ENCODE data around the gene CNOT4.
"Not testable (repeated sequence)": the region's sequence is repeated elsewhere in the genome, so short reads cannot be mapped to it uniquely, and the experiment has no call there.

Gene CNOT4

GRCh38 chr7:135333200-135333599 is 176.7 kb downstream of the CNOT4 start:
- DNase-seq (ENCODE audit: low read depth in 2 of 2, low spot score in 1 of 2), result no peak

- no peak for DNase-seq (ENCODE audit: low read depth in 2 of 2, low spot score in 1 of 2)
Measured at GRCh38 chr7:135330088-135330487, 179.8 kb downstream of the CNOT4 start.

GRCh38 chr7:135328526-135328925 is 181.4 kb downstream of the CNOT4 start:
- no peak for DNase-seq (ENCODE audit: low read depth in 2 of 2, low spot score in 1 of 2)

- DNase-seq (ENCODE audit: low read depth in 2 of 2, low spot score in 1 of 2), result no peak
Measured at GRCh38 chr7:135328053-135328452, 181.8 kb downstream of the CNOT4 start.

GRCh38 chr7:135327458-135327857 is 182.4 kb downstream of the CNOT4 start:
- no peak for DNase-seq (ENCODE audit: low read depth in 2 of 2, low spot score in 1 of 2)

GRCh38 chr7:135326636-135327280 is 183.1 kb downstream of the CNOT4 start:
- DNase-seq (ENCODE audit: low read depth in 2 of 2, low spot score in 1 of 2), result no peak

- DNase-seq (ENCODE audit: low read depth in 2 of 2, low spot score in 1 of 2), result no peak
Measured at GRCh38 chr7:135322571-135323340, 187.1 kb downstream of the CNOT4 start.

GRCh38 chr7:135321556-135321955 is 188.3 kb downstream of the CNOT4 start:
- no peak for DNase-seq (ENCODE audit: low read depth in 2 of 2, low spot score in 1 of 2)

GRCh38 chr7:135320953-135321352 is 188.9 kb downstream of the CNOT4 start:
- not testable (repeated sequence) for DNase-seq (ENCODE audit: low read depth in 2 of 2, low spot score in 1 of 2)

- no peak for DNase-seq (ENCODE audit: low read depth in 2 of 2, low spot score in 1 of 2)
Measured at GRCh38 chr7:135320268-135320667, 189.6 kb downstream of the CNOT4 start.

- DNase-seq (ENCODE audit: low read depth in 2 of 2, low spot score in 1 of 2), result no peak
Measured at GRCh38 chr7:135317676-135318325, 192.1 kb downstream of the CNOT4 start.

GRCh38 chr7:135316648-135317313 is 193.1 kb downstream of the CNOT4 start:
- DNase-seq (ENCODE audit: low read depth in 2 of 2, low spot score in 1 of 2), result no peak

GRCh38 chr7:135313971-135314370 is 195.9 kb downstream of the CNOT4 start:
- no peak for DNase-seq (ENCODE audit: low read depth in 2 of 2, low spot score in 1 of 2)
